Activated CD8-positive, alpha-beta memory T cell treated with anti-CD3 and anti-CD28 coated beads, Interleukin-2, amount 50 U/mL, for 24 hours (primary cell): ENCODE data around the gene GNAQ.
"Not testable (repeated sequence)": the region's sequence is repeated elsewhere in the genome, so short reads cannot be mapped to it uniquely, and the experiment has no call there.

Source experiments
- DNase-seq: peaks from one replicate; pipeline ENCODE4 v3.0.0-alpha.2; 2020; ENCODE audit errors: extremely low read depth

GNAQ gene

GRCh38 chr9:77906991-77907390, 124.6 kb downstream of the GNAQ start:
- DNase-seq = no peak

DNA sequence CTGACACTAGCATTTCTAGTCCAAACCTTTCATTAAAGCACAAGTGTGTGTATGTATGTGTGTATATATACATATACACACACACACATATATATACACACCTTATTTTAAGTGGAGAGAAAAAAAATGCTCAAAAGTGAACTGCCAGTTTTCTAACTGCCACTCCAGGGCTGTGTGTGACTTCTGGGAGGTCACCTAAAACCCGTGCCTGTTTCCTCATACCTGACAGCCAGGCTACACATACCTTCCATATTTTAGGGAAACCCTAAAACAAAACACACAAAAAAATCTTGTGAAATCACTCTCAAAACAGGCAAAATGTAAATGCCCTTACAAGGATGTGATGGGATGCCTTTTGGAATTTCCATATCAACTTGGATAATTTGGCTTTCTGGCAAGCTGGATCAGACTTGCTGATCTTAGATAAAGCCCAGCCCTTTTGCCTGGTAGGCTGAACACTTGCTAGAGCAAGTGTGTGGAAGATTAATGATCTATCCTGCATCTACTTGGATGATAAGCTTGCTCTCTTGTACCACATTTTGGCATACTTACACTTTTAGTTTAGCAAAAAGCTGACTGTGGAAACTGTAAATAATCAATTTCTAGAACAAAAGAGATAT, 127.8 kb downstream of the GNAQ start:
- DNase-seq = no peak

GRCh38 chr9:77901771-77902170, 129.8 kb downstream of the GNAQ start:
- DNase-seq = no peak

DNA sequence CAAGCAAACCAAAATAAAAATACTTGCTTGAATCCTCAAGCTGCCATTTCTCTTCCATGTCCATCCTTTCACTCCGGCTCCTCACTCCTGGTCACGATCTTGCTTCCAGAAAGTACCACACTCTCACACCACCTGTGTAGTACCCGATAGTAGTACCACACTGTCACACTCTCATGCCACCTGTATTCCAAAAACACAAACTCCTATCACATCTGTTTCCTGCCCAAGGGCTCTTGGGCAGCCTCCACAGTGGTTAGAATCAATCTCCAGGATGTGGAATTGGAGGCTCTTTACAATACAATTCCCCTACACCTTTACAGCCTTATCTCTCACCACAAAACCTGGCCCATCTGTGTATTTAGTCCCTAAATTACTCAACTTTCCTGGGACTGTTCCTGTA, 130.6 kb downstream of the GNAQ start:
- DNase-seq = no peak

- no peak for DNase-seq
Measured at GRCh38 chr9:77899679-77900354, 131.8 kb downstream of the GNAQ start.

GRCh38 chr9:77898864-77899263, 132.7 kb downstream of the GNAQ start:
- no peak for DNase-seq

DNA sequence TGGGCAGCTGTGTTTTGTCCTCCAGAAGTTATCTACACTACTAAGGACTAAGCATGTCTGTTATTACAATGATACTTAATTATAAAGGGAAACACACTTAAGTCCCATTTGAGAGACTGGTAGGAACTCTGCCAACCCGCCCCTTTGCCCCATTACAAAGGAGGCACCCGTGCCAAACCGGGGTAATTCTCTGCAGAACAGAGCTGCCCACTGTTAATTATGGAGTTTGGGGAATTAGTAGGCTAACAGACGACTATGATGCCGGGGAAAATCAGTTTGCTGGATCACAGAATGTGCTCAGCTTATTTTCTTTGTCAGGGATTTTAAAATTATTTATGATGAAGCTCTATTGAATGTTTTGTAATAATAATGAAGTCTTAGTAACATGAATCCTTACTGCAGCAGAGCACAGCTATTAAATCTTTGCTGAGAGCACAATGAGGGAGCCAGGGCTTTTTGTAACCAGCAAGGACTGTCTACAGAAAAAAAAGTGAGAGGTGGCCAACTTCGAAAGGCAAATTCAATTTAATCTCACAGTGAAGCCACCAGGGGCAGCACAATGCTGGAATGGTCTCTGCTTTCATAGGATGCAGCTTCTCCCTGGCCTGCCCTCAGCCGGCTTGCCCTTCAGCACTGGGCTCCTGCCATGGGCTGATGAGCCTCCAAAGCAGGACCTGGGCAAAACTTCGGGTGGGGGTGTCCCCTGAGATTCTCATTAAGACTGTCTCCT, 134.5 kb downstream of the GNAQ start:
- no peak for DNase-seq

DNA sequence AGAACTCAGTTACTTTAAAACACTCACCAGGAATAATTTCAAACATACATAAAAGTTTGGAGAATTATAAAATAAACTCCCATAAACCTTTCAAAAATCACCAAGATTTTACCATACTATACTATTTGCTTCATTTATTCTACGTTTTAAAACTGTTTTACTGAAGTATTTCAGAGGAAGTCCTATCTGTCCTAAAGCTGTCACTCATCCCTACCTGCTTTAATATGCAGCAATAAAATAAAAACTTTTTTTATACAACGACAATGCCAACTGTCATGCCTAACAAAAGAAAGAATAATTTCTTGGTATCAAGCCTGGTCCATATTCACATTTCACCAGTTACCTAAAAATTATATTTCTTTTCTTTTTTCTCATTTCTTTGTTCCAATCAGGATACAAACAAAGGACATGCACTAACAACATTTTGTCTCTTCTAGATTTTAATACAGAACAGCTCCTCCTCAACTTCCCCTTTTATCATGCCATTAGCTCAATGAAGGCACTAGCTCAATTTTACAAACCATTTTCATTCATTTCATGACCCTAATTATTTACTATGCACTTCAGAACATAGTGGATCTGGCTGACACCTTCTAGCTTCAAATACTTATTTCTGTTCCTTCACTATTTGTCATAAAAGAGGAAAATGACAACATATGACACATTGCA, 135.2 kb downstream of the GNAQ start:
- no peak for DNase-seq

GRCh38 chr9:77893706-77894105, 137.9 kb downstream of the GNAQ start:
- DNase-seq = no peak

DNA sequence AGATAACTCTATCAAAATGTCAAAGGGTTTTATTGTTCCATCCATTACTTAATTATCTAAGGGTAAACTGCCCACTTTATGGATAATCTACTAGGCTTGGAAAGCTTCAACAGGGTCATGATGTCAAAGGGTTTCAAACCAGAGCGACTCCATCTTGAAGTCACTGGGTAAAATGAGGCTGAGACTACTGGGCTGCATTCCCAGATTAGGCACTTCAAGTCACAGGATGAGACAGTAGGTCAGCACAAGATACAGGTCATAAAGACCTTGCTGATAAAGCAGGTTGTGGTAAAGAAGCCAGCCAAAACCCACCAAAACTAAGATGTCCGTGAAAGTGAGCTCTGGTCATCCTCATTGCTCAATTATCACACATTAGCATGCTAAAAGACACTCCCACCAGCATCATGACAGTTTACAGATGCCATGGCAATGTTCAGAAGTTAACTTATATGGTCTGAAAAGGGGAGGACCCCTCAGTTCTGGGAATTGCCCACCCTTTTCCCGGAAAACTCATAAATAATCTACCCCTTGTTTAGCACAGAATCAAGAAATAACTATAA, 138.6 kb downstream of the GNAQ start:
- DNase-seq = no peak

GRCh38 chr9:77892171-77892570, 139.4 kb downstream of the GNAQ start:
- DNase-seq = no peak

GRCh38 chr9:77891128-77891800, 140.3 kb downstream of the GNAQ start:
- DNase-seq = no peak

DNA sequence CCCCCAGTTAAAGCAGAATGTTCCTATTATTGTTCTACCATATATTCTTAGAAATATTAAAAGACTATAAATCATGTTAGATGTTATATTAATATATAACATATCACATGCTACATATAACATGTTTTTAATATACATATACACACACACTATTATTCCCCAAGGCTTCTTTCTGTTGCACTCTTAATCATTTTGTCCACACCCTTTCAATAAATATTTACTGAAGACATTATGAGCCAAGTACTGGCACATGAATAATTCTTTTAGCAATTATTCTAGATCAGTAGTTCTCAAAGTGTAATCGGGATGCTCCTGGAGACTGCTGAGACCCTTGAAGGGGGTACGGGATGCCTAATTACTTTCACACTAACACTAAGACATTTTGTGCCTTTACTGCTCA, 143.9 kb downstream of the GNAQ start:
- DNase-seq = no peak

DNA sequence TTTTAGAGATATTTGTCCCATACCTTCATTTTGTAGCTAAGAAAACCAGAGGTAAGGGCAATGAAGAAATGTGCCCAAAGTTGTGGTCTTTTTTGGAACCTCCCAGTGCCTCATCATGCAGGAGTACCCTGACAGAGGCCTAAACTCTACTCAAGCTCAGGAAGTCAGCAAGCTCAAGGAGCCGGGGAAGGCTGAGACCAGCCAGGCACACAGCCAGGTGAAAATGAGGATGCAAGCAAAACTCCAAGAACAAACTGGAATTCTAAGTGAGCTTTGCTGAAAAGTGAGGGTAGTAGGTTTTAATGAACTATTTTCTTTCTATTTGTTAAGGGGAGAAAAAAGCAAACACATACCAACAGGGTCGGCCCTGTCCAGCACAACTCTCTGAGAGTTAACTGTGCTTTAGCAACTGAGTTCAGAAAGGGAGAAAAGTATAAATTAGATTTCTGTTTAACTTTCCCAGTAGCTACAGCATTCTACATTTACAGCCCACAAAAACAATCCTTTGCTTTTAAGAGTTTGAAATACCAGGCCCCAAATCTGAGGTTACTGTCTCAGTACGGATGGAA, 146.4 kb downstream of the GNAQ start:
- no peak for DNase-seq

DNA sequence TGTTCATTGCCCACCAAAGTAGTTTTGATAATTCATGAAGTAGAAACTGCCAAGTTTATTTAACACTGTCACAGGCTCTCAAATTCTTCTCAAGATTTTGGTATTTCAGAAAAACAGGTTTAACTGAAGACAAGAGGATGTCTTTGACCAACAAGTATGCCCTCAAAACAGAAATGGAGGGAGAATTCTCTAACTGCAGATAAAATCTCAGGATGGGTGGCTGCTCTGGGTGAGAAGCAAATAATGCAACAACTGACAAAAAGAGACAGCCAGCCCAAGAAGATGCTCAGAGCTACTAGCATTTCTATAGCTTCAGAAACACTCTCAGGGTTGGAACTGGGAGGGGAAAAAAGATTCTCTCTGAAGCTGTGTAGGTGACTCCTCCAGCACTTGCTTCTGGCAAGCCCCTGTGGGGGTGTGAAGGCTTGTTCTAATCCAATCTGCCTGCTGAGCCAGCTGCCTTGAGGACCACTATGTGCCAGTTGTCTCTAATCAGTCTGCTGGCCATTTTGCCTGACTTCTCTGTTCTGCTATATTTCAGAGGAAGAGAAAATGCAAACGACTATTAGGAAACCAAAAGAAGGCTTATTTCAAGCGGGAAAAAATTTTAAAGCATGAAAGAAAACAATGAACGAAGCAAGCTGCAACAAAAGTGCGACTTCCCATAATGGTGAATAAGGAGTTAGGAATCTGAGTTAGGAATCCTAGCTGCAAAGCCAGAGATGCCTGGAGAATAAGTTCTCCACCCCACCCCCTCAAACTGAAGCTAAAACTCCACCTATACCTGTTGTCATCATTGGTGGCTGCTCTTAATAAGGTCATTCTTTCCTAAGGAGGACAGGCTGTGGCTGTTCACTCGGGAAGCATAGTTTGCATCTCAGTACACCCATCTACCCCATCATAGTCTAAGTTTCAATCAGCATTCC, 147.5 kb downstream of the GNAQ start:
- no peak for DNase-seq

GRCh38 chr9:77883133-77883532, 148.5 kb downstream of the GNAQ start:
- DNase-seq = no peak

DNA sequence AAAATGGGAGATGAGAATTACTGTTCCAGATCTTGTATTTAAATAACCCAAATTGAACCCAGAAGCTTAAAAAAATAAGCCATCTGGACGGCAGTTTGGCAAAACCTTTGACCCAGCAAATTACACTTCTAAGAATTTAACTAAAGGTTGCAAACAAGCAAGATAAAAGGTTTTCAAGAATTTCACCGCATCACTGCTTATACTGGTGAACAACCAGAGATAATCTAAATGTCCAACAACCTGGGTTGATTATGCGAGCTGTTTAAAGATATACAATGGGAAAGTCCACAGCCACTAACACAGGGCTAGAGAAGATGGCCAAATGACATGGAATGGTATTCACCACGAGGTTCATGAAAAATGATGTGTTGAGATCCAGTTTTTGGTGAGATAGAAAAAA, 149.3 kb downstream of the GNAQ start:
- no peak for DNase-seq

DNA sequence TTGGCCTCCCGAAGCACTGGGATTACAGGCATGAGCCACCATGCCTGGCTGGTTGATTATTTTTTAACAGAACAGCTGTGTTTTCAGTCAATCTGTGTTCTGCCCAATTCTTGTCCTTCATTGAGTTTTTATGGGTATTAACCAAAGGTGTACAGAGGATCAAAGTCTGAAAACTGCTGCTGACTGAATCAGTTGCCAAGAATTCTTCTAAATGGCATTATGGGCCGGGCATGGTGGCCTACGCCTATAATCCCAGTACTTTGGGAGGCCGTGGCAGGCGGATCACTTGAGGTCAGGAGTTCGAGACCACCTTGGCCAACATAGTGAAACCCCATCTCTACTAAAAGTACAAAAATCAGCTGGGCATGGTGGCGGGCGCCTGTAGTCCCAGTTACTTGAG, 150.0 kb downstream of the GNAQ start:
- DNase-seq = not testable (repeated sequence)

DNA sequence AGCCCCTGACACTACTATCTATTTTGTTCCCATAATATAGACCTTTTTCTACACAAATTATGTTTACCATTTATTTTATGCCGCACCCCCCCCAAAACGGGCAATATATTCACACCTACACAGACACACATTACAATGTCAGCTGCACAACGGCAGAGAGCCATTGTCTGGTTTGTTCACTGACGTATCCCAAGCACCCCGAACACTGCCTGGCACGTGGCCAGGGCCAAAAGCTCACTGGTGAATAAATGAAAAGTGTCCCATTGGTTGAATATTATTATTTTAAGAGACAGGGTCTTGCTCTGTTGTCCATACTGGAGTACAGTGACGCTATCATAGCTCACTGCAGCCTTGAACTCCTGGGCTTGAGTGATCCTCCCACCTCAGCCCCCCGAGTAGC, 150.5 kb downstream of the GNAQ start:
- no peak for DNase-seq

- no peak for DNase-seq
Measured at GRCh38 chr9:77879437-77879943, 152.1 kb downstream of the GNAQ start.
